ENCODE results near the gene SH2D5. TPM values are rescaled to one million over a fixed set of nuclear protein-coding genes. Genes with fewer than 3 reads are reported as not detected.

The SH2D5 gene
- total RNA-seq, 2 experiments from 2014 or later, result 0.68 TPM; not detected in 1

DNA sequence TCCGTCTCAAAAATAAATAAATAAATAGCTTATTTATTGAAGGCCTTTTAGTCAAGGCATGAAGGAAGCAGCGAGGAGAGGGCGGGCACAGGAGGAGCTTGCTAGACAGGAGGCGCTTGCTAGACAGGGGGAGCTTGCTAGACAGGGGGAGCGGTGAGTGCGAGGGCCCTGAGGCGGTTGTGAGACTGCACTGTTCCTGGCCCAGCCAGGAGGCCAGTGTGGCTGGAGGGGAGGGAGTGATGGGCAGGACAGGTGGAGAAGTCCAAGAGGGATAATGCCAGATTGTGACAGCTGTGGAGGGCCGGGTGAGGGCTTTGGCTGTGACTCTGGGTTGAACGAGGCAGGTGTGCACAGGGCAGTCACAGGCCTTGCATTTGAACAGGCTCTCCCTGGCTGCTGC is 32.9 kb downstream of the SH2D5 start:
- no TSS peak for BruUV-seq (replicated peaks)
- POLR2A ChIA-PET, result no interaction called here
- no peak overlapping the region for H3K4me2 ChIP-seq (ENCODE audit: low read length)

DNA sequence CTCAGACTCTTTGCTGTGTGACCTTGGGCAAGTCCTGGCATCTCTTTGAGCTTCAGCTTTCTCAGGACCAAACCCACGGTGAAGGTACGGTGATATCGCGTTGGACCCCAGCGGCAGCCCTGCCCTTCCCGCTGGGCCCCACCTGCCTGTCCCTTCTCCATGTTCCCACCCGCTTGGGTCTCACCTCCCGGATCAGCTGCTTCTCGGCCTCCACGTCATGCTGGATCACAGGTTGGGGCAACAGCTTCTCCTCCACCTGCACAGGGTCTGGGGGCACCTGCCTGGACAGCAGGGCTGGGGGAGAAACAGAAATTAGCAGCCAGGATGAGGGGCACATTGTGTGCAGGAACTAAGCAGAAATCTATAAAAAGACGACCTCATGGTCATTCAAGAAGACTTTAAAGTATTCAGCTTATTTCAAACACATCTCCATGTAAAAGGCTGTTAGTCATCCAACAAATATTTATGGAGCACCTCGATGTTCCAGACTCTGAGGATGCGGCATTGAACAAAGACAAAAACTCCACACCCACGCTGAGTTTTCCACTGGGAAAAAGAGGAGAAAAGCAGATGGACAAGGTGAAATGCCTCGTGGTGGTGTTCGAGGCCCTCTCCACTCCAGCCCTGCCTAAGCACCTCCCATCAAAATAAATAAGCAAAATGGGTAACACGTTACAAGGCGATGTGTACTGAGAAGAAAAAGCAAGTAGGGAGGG is 34.1 kb downstream of the SH2D5 start:
- Histone ChIP-seq H3K9me3 (ENCODE audit: low read length) (no peaks in the 10 kb centered on the region), H3K36me3 (ENCODE audit: insufficient read depth, low read length) (no peaks in the 10 kb centered on the region), H3K27ac (ENCODE audit: low read depth, low read length, poor library complexity, severe bottlenecking) (no peak overlapping the region), H4K20me1 (ENCODE audit: insufficient read depth, low read length) (no peaks in the 10 kb centered on the region), H3K4me1 (ENCODE audit: insufficient read depth, low read length, poor library complexity, severe bottlenecking) (no peaks in the 10 kb centered on the region), H2AFZ (ENCODE audit: low read length) (no peak overlapping the region), H3K9me2 (ENCODE audit: insufficient read depth, low read length) (no peaks in the 10 kb centered on the region), H3K79me2 (ENCODE audit: insufficient read depth, low read depth, low read length) (no peaks in the 10 kb centered on the region), H3K4me2 (ENCODE audit: low read length) (no peak overlapping the region), H3K4me3 (ENCODE audit: low read depth, low read length, poor library complexity, severe bottlenecking) (no peak overlapping the region)
- BruUV-seq (replicated peaks), result no TSS peak
- no peak for TF ChIP-seq EZH2phosphoT487 (IDR thresholded peaks at IDR 0.05; ENCODE audit: borderline replicate concordance, low read depth, low read length)
- TF ChIP-seq, protein P1, sequence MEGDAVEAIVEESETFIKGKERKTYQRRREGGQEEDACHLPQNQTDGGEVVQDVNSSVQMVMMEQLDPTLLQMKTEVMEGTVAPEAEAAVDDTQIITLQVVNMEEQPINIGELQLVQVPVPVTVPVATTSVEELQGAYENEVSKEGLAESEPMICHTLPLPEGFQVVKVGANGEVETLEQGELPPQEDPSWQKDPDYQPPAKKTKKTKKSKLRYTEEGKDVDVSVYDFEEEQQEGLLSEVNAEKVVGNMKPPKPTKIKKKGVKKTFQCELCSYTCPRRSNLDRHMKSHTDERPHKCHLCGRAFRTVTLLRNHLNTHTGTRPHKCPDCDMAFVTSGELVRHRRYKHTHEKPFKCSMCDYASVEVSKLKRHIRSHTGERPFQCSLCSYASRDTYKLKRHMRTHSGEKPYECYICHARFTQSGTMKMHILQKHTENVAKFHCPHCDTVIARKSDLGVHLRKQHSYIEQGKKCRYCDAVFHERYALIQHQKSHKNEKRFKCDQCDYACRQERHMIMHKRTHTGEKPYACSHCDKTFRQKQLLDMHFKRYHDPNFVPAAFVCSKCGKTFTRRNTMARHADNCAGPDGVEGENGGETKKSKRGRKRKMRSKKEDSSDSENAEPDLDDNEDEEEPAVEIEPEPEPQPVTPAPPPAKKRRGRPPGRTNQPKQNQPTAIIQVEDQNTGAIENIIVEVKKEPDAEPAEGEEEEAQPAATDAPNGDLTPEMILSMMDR (conservative IDR thresholded peaks at IDR 0.05; ENCODE audit: low read length), result no peak
- CTCF ChIA-PET (ENCODE audit: unreplicated experiment), result no interaction called here
- POLR2A ChIA-PET, result no interaction called here
- no peak for DNase-seq (ENCODE audit: low spot score)
- intact Hi-C loops (cut with micrococcal nuclease; ENCODE audit: unreplicated experiment), result loop anchor here (10.0 kb wide), 1 partner anchor 266 kb away; no protein-coding TSS in a partner anchor

More for the DNA sequence above, 32.9 kb downstream of the SH2D5 start:
- H2AFZ ChIP-seq (ENCODE audit: low read length), result no peak overlapping the region
- H3K79me2 ChIP-seq (ENCODE audit: insufficient read depth, low read depth, low read length), result no peaks in the 10 kb centered on the region
- H4K20me1 ChIP-seq (ENCODE audit: insufficient read depth, low read length), result no peaks in the 10 kb centered on the region
- no peaks in the 10 kb centered on the region for H3K9me3 ChIP-seq (ENCODE audit: low read length)
- H3K9me2 ChIP-seq (ENCODE audit: insufficient read depth, low read length), result no peaks in the 10 kb centered on the region
- H3K27ac ChIP-seq (ENCODE audit: low read depth, low read length, poor library complexity, severe bottlenecking), result no peak overlapping the region
- no peaks in the 10 kb centered on the region for H3K4me1 ChIP-seq (ENCODE audit: insufficient read depth, low read length, poor library complexity, severe bottlenecking)
- DNase-seq (ENCODE audit: low spot score), result no peak
- no peaks in the 10 kb centered on the region for H3K36me3 ChIP-seq (ENCODE audit: insufficient read depth, low read length)
- TF ChIP-seq, protein P1 (conservative IDR thresholded peaks at IDR 0.05; ENCODE audit: low read length), result no peak
- TF ChIP-seq EZH2phosphoT487 (IDR thresholded peaks at IDR 0.05; ENCODE audit: borderline replicate concordance, low read depth, low read length), result no peak
- CTCF ChIA-PET (ENCODE audit: unreplicated experiment), result interaction anchor here (0.6 kb wide), 1 partner anchor 29 kb away, joined by 3 read pairs; no protein-coding TSS in a partner anchor
- intact Hi-C loops (cut with micrococcal nuclease; ENCODE audit: unreplicated experiment), result loop anchor here (10.0 kb wide), 1 partner anchor 265 kb away; no protein-coding TSS in a partner anchor
- H3K4me3 ChIP-seq (ENCODE audit: low read depth, low read length, poor library complexity, severe bottlenecking), result no peak overlapping the region

DNA sequence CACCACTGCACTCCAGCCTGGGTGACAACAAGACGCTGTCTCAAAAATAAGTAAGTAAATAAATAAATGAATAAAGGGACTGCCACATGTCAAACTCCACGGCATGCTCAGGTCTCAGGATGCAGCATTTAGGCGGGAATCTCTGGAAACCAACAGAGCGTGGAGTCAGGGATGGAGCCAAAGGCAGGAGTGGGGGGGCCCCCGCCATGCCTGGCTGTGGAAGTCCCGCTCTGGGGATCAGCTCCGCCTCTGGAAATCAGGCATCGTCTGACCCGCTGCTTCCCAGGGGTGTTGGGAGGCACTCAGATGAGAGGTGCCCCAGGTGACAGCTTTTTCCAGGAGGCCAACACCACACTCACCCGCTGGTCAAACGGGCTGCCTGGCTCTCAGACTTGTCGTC is 34.9 kb downstream of the SH2D5 start:
- ChIA-PET POLR2A (interaction anchor here (1.4 kb wide), 1 partner anchor 20 kb away, joined by 3 read pairs; no protein-coding TSS in a partner anchor), CTCF (ENCODE audit: unreplicated experiment) (interaction anchor here (0.9 to 1.3 kb wide), 2 partner anchors 15 to 21 kb away, joined by 3 to 4 read pairs; partner anchors contain the start of gene KIF17)
- H3K79me2 ChIP-seq (ENCODE audit: insufficient read depth, low read depth, low read length), result no peaks in the 10 kb centered on the region
- no peaks in the 10 kb centered on the region for H3K36me3 ChIP-seq (ENCODE audit: insufficient read depth, low read length)
- TF ChIP-seq, protein P1 (conservative IDR thresholded peaks at IDR 0.05; ENCODE audit: low read length), result no peak
- no peak for TF ChIP-seq EZH2phosphoT487 (IDR thresholded peaks at IDR 0.05; ENCODE audit: borderline replicate concordance, low read depth, low read length)
- H3K4me1 ChIP-seq (ENCODE audit: insufficient read depth, low read length, poor library complexity, severe bottlenecking), result no peaks in the 10 kb centered on the region
- H3K4me3 ChIP-seq (ENCODE audit: low read depth, low read length, poor library complexity, severe bottlenecking), result no peak overlapping the region
- no peak overlapping the region for H3K4me2 ChIP-seq (ENCODE audit: low read length)
- BruUV-seq (replicated peaks), result no TSS peak
- H3K9me3 ChIP-seq (ENCODE audit: low read length), result no peaks in the 10 kb centered on the region
- H3K27ac ChIP-seq (ENCODE audit: low read depth, low read length, poor library complexity, severe bottlenecking), result no peak overlapping the region
- H3K9me2 ChIP-seq (ENCODE audit: insufficient read depth, low read length), result no peaks in the 10 kb centered on the region
- intact Hi-C loops (cut with micrococcal nuclease; ENCODE audit: unreplicated experiment), result loop anchor here (2.0 to 10.0 kb wide), 2 partner anchors 35 to 267 kb away; partner anchors contain the start of gene SH2D5
- DNase-seq (ENCODE audit: low spot score), result no peak
- H4K20me1 ChIP-seq (ENCODE audit: insufficient read depth, low read length), result no peaks in the 10 kb centered on the region
- no peak overlapping the region for H2AFZ ChIP-seq (ENCODE audit: low read length)

All from OCI-LY7 (cell line).